PC-9 (cell line): ENCODE data around the gene ERC1.

Experiments
- EZH2 ChIP-seq: fragments of 200-600 bp; sonication (generic); IDR thresholded peaks from 2 replicates; pipeline ENCODE4 v1.8.0; 2017; ENCODE audit warnings: antibody characterized with exemption, low read depth
- TF ChIP-seq, protein P1 (sequence below): fragments of 200-600 bp; sonication (generic); conservative IDR thresholded peaks from 2 replicates; pipeline ENCODE4 v1.6.1; 2017; ENCODE audit warnings: mixed run types, antibody characterized with exemption, mild to moderate bottlenecking, moderate library complexity

DNA sequence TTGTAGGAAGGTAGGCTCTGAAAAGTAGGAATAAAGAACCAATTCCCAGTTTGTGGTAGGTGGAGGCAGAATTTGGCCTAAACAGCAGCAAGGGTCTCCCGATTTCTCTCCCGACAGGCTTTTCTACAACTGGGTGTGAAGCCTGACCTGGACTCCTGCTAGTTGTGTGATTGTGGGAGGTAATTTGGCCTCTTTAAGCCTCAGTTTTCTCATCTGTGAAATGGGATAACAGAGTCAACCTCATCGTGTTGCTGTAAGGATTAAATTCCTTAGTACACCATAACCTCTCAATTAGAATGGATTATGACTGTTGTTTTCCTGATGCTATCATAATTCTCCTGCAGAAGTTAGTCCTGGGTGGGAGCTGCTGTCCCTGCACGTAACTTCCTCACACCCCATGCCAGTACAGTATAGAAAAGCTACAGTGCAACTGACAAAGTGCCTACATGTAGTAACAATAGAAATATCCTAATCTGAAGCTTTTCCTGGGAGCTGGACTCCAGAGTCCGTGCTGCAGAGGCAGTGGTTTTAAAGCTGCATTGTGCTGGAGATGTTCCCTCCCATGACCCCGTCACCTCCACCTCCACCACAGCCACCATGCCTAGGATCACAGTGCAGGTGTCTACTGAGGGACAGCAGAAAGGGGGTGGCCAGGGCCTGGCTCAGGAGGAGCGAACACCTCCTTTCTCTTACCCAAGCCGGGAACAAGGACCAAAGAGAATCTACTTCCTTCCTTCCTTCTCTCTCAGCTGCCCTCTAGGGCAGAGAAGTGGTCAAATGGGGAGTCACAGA lies 526.9 kb downstream of the ERC1 start:
- TF ChIP-seq, protein P1, sequence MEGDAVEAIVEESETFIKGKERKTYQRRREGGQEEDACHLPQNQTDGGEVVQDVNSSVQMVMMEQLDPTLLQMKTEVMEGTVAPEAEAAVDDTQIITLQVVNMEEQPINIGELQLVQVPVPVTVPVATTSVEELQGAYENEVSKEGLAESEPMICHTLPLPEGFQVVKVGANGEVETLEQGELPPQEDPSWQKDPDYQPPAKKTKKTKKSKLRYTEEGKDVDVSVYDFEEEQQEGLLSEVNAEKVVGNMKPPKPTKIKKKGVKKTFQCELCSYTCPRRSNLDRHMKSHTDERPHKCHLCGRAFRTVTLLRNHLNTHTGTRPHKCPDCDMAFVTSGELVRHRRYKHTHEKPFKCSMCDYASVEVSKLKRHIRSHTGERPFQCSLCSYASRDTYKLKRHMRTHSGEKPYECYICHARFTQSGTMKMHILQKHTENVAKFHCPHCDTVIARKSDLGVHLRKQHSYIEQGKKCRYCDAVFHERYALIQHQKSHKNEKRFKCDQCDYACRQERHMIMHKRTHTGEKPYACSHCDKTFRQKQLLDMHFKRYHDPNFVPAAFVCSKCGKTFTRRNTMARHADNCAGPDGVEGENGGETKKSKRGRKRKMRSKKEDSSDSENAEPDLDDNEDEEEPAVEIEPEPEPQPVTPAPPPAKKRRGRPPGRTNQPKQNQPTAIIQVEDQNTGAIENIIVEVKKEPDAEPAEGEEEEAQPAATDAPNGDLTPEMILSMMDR = no peak
- no peak for TF ChIP-seq EZH2
